CD4-positive, alpha-beta T cell (primary cell): ENCODE data around the gene GSTP1. TPM values are rescaled to one million over a fixed set of nuclear protein-coding genes. Genes with fewer than 3 reads are reported as not detected.

Source experiments
- ATAC-seq: fragments of 200-7000 bp; cut with Tn5 transposase; one replicate; pipeline ENCODE4 v1.10.0; 2022; ENCODE audit warnings: mild to moderate bottlenecking; ENCODE audit not compliant: poor library complexity
- CTCF ChIA-PET: fragments of 350-600 bp; sonication (Branson Sonifier 250); formaldehyde crosslinking; loops from one replicate; lab custom pipeline; 2021; ENCODE audit warnings: antibody characterized with exemption, inconsistent platforms; lab: Charles Lee
- POLR2A ChIA-PET: fragments of 350-600 bp; sonication (Branson Sonifier 250); formaldehyde crosslinking; loops from one replicate; lab custom pipeline; 2021; ENCODE audit warnings: antibody characterized with exemption, inconsistent platforms; lab: Charles Lee
- DNase-seq, 14 experiments: peaks; one replicate each; pipeline ENCODE4 v3.0.0-alpha.2; 2013 to 2020; ENCODE audit warnings: mixed read lengths in 2 of 14
- H3K27ac ChIP-seq, 2 donors: one replicate each; pipeline versions ENCODE4 v1.5.1 to v1.7.0; 2013; ENCODE audit warnings: low read length in 2 of 2, low read depth in 1 of 2, mild to moderate bottlenecking in 1 of 2
- H3K27me3 ChIP-seq, 2 experiments: 1 replicate in 1 of 2; 2 replicates in 1 of 2; pipeline versions ENCODE4 v1.6.1 to v1.7.0; 2013; ENCODE audit warnings: low read length in 2 of 2, control low read depth in 1 of 2, mild to moderate bottlenecking in 1 of 2, moderate library complexity in 1 of 2; ENCODE audit not compliant: insufficient read depth in 2 of 2, control insufficient read depth in 1 of 2
- H3K36me3 ChIP-seq: one replicate; pipeline ENCODE4 v1.6.1; 2013; ENCODE audit warnings: low read length, control low read depth; ENCODE audit not compliant: insufficient read depth
- H3K4me1 ChIP-seq: one replicate; pipeline ENCODE4 v1.6.1; 2013; ENCODE audit warnings: low read length, control low read depth; ENCODE audit not compliant: insufficient read depth
- H3K4me3 ChIP-seq: one replicate; pipeline ENCODE4 v1.5.1; 2013; ENCODE audit warnings: mild to moderate bottlenecking, low read length, moderate library complexity
- H3K9me3 ChIP-seq, 2 experiments: 1 replicate in 1 of 2; 2 replicates in 1 of 2; pipeline versions ENCODE4 v1.6.1 to v1.7.0; 2013; ENCODE audit warnings: low read length in 2 of 2, mild to moderate bottlenecking in 2 of 2, control low read depth in 1 of 2, moderate library complexity in 1 of 2; ENCODE audit not compliant: control insufficient read depth in 1 of 2, insufficient read depth in 1 of 2
- H3K27ac Mint-ChIP-seq: one replicate; pipeline ENCODE4 v1.8.0; 2020; ENCODE audit warnings: mixed read lengths
- H3K27me3 Mint-ChIP-seq: one replicate; pipeline ENCODE4 v1.8.0; 2021; ENCODE audit warnings: mixed read lengths
- H3K36me3 Mint-ChIP-seq: one replicate; pipeline ENCODE4 v1.8.0; 2021; ENCODE audit warnings: low read depth, mixed read lengths
- H3K4me1 Mint-ChIP-seq: one replicate; pipeline ENCODE4 v1.8.0; 2021; ENCODE audit warnings: low read depth, mixed read lengths
- H3K4me3 Mint-ChIP-seq: one replicate; pipeline ENCODE4 v1.8.0; 2020; ENCODE audit warnings: mild to moderate bottlenecking, mixed read lengths
- H3K9me3 Mint-ChIP-seq: one replicate; pipeline ENCODE4 v1.8.0; 2020; ENCODE audit warnings: mixed read lengths
- intact Hi-C, 2 experiments: fragments of 100-400 bp; cut with DNase I in 1 of 2; cut with micrococcal nuclease in 1 of 2; formaldehyde crosslinking; loops; one replicate each; pipeline versions ENCODE4 v1.15.1 to v1.9.0; 2023 to 2025; cut with DNase I, micrococcal nuclease
- total RNA-seq, 174 experiments: library from RNA in 2 of 174; stranded (reverse) in 2 of 174; gene quantifications; one replicate each; pipeline ENCODE4 v1.2.3 and lab custom pipeline; 2021 to 2026
- TF ChIP-seq, protein P1 (sequence below): fragments of 200-600 bp; IDR thresholded peaks from one replicate; pipeline ENCODE4 v1.8.0; 2022; ENCODE audit warnings: antibody characterized with exemption, mild to moderate bottlenecking

Gene GSTP1
- total RNA-seq, 2 experiments from 2014 or later = 60.1 to 62.8 TPM

- H3K9me3 ChIP-seq = no peaks in the 10 kb centered on the region
- Mint-ChIP-seq H3K4me1 (no peaks in the 10 kb centered on the region), H3K36me3 (no peaks in the 10 kb centered on the region), H3K4me3 (no peak overlapping the region), H3K27ac (no peak overlapping the region), H3K9me3 (no peaks in the 10 kb centered on the region), H3K27me3 (no peaks in the 10 kb centered on the region)
- ChIA-PET POLR2A (no interaction called here), CTCF (interaction anchor here (2.1 kb wide), 1 partner anchor 9 kb away, joined by 7 read pairs; the partner anchor contains the start of gene GSTP1)
- no peak for ATAC-seq
- intact Hi-C loops = no loop called here
- H3K4me3 ChIP-seq = no peak overlapping the region
- H3K27ac ChIP-seq = no peak overlapping the region
- DNase-seq = no peak
- H3K27me3 ChIP-seq = no peaks in the 10 kb centered on the region
- H3K4me1 ChIP-seq = no peaks in the 10 kb centered on the region
- no peaks in the 10 kb centered on the region for H3K36me3 ChIP-seq
- TF ChIP-seq, protein P1, sequence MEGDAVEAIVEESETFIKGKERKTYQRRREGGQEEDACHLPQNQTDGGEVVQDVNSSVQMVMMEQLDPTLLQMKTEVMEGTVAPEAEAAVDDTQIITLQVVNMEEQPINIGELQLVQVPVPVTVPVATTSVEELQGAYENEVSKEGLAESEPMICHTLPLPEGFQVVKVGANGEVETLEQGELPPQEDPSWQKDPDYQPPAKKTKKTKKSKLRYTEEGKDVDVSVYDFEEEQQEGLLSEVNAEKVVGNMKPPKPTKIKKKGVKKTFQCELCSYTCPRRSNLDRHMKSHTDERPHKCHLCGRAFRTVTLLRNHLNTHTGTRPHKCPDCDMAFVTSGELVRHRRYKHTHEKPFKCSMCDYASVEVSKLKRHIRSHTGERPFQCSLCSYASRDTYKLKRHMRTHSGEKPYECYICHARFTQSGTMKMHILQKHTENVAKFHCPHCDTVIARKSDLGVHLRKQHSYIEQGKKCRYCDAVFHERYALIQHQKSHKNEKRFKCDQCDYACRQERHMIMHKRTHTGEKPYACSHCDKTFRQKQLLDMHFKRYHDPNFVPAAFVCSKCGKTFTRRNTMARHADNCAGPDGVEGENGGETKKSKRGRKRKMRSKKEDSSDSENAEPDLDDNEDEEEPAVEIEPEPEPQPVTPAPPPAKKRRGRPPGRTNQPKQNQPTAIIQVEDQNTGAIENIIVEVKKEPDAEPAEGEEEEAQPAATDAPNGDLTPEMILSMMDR = no peak
These were observed 9.4 kb downstream of the GSTP1 start for GRCh38 chr11:67592880-67593564.

- H3K27ac ChIP-seq = no peak overlapping the region
- DNase-seq = no peak
- no peaks in the 10 kb centered on the region for H3K4me1 Mint-ChIP-seq
- ATAC-seq = no peak
- H3K9me3 ChIP-seq = no peaks in the 10 kb centered on the region
- no peaks in the 10 kb centered on the region for H3K36me3 ChIP-seq
- TF ChIP-seq, protein P1 = no peak
- H3K27me3 ChIP-seq = peaks cover 0 to under 1% of the 10 kb centered on the region in 2 experiments
- H3K4me3 ChIP-seq = no peak overlapping the region
- ChIA-PET POLR2A (no interaction called here), CTCF (interaction anchor here (2.1 kb wide), 1 partner anchor 10 kb away, joined by 7 read pairs; the partner anchor contains the start of gene GSTP1)
- no peaks in the 10 kb centered on the region for H3K4me1 ChIP-seq
- H3K36me3 Mint-ChIP-seq = no peaks in the 10 kb centered on the region
- H3K9me3 Mint-ChIP-seq = no peaks in the 10 kb centered on the region
- H3K4me3 Mint-ChIP-seq = no peak overlapping the region
- H3K27ac Mint-ChIP-seq = no peak overlapping the region
- no peaks in the 10 kb centered on the region for H3K27me3 Mint-ChIP-seq
- intact Hi-C loops = no loop called here
These were observed 9.9 kb downstream of the GSTP1 start for GRCh38 chr11:67593565-67593905.

- Mint-ChIP-seq H3K27me3 (peaks cover under 1% of the 10 kb centered on the region), H3K4me3 (no peak overlapping the region), H3K36me3 (no peaks in the 10 kb centered on the region), H3K4me1 (no peaks in the 10 kb centered on the region), H3K27ac (no peak overlapping the region), H3K9me3 (no peaks in the 10 kb centered on the region)
- H3K36me3 ChIP-seq = no peaks in the 10 kb centered on the region
- ChIA-PET CTCF (interaction anchor here (2.1 kb wide), 1 partner anchor 11 kb away, joined by 7 read pairs; the partner anchor contains the start of gene GSTP1), POLR2A (no interaction called here)
- no peak overlapping the region for H3K4me3 ChIP-seq
- no peaks in the 10 kb centered on the region for H3K9me3 ChIP-seq
- no peak overlapping the region for H3K27ac ChIP-seq
- no peak for ATAC-seq
- intact Hi-C loops = no loop called here
- no peaks in the 10 kb centered on the region for H3K4me1 ChIP-seq
- H3K27me3 ChIP-seq = peaks cover 0 to 6% of the 10 kb centered on the region in 2 experiments
- no peak for DNase-seq
- TF ChIP-seq, protein P1 = no peak
These were observed 10.9 kb downstream of the GSTP1 start for GRCh38 chr11:67594480-67594879.
